ENCODE measurements around the gene SLC28A3. TPM values are rescaled to one million over a fixed set of nuclear protein-coding genes. Genes with fewer than 3 reads are reported as not detected.
"Not testable (repeated sequence)": the region's sequence is repeated elsewhere in the genome, so short reads cannot be mapped to it uniquely, and the experiment has no call there.

SLC28A3 gene
- total RNA-seq, 2 experiments from 2014 or later, result 0.15 to 0.20 TPM

GRCh38 chr9:84371737-84372136, 31.2 kb upstream of the SLC28A3 start:
- Mint-ChIP-seq H3K4me1 (no peaks in the 10 kb centered on the region), H3K9me3 (no peaks in the 10 kb centered on the region), H3K27ac (no peak overlapping the region), H3K36me3 (ENCODE audit: low read depth) (no peaks in the 10 kb centered on the region), H3K4me3 (no peak overlapping the region), H3K27me3 (peaks cover 6% of the 10 kb centered on the region)
- no peak for DNase-seq
- POLR2A ChIA-PET, result no interaction called here
- CTCF ChIA-PET, result no interaction called here

GRCh38 chr9:84368601-84369000, 28.0 kb upstream of the SLC28A3 start:
- no peaks in the 10 kb centered on the region for H3K9me3 Mint-ChIP-seq
- CTCF ChIA-PET, result no interaction called here
- H3K4me1 Mint-ChIP-seq, result no peaks in the 10 kb centered on the region
- H3K27ac Mint-ChIP-seq, result no peak overlapping the region
- no peaks in the 10 kb centered on the region for H3K36me3 Mint-ChIP-seq (ENCODE audit: low read depth)
- H3K27me3 Mint-ChIP-seq, result peaks cover 11% of the 10 kb centered on the region
- POLR2A ChIA-PET, result no interaction called here
- DNase-seq, result no peak
- no peak overlapping the region for H3K4me3 Mint-ChIP-seq

DNA sequence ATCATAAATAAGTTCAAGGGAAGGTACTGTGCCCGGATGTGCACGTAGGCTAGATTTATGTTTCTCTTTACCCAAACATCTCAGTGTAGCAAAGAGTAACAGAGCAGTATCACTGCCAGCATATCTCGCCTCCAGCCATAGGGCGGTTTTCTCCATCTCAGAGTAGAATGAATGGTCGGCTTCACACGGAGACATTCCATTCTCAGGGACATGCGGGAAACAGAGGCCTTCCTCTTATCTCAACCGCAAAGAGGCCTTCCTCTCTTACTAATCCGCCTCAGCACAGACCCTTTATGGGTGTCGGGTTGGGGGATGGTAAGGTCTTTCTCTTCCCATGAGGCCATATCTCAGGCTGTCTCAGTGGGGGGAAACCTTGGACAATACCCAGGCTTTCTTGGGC, 27.2 kb upstream of the SLC28A3 start:
- DNase-seq; H3K4me3 Mint-ChIP-seq; H3K9me3 Mint-ChIP-seq; H3K27ac Mint-ChIP-seq; H3K36me3 Mint-ChIP-seq (ENCODE audit: low read depth); CTCF ChIA-PET; H3K4me1 Mint-ChIP-seq; POLR2A ChIA-PET: not testable (repeated sequence)
- H3K27me3 Mint-ChIP-seq, result peaks cover 11% of the 10 kb centered on the region

GRCh38 chr9:84366683-84367082, 26.1 kb upstream of the SLC28A3 start:
- ChIA-PET CTCF (no interaction called here), POLR2A (no interaction called here)
- H3K27me3 Mint-ChIP-seq, result peaks cover 12% of the 10 kb centered on the region
- no peaks in the 10 kb centered on the region for H3K36me3 Mint-ChIP-seq (ENCODE audit: low read depth)
- no peak overlapping the region for H3K4me3 Mint-ChIP-seq
- no peaks in the 10 kb centered on the region for H3K4me1 Mint-ChIP-seq
- no peaks in the 10 kb centered on the region for H3K9me3 Mint-ChIP-seq
- H3K27ac Mint-ChIP-seq, result no peak overlapping the region
- DNase-seq, result no peak

GRCh38 chr9:84364894-84365490, 24.4 kb upstream of the SLC28A3 start:
- CTCF ChIA-PET; H3K27ac Mint-ChIP-seq; H3K4me1 Mint-ChIP-seq; POLR2A ChIA-PET; H3K4me3 Mint-ChIP-seq; DNase-seq; H3K9me3 Mint-ChIP-seq; H3K36me3 Mint-ChIP-seq (ENCODE audit: low read depth): not testable (repeated sequence)
- H3K27me3 Mint-ChIP-seq, result peaks cover 11% of the 10 kb centered on the region

- no peak overlapping the region for H3K4me3 Mint-ChIP-seq
- H3K36me3 Mint-ChIP-seq (ENCODE audit: low read depth), result no peaks in the 10 kb centered on the region
- POLR2A ChIA-PET, result no interaction called here
- H3K27ac Mint-ChIP-seq, result no peak overlapping the region
- H3K27me3 Mint-ChIP-seq, result peaks cover 11% of the 10 kb centered on the region
- CTCF ChIA-PET, result no interaction called here
- no peaks in the 10 kb centered on the region for H3K9me3 Mint-ChIP-seq
- no peaks in the 10 kb centered on the region for H3K4me1 Mint-ChIP-seq
- DNase-seq, result no peak
Observed at GRCh38 chr9:84361645-84362044, 21.1 kb upstream of the SLC28A3 start.

- no peaks in the 10 kb centered on the region for H3K36me3 Mint-ChIP-seq (ENCODE audit: low read depth)
- no peak for DNase-seq
- peaks cover 2% of the 10 kb centered on the region for H3K27me3 Mint-ChIP-seq
- no peaks in the 10 kb centered on the region for H3K4me1 Mint-ChIP-seq
- no peak overlapping the region for H3K27ac Mint-ChIP-seq
- H3K9me3 Mint-ChIP-seq, result no peaks in the 10 kb centered on the region
- ChIA-PET CTCF (no interaction called here), POLR2A (no interaction called here)
- no peak overlapping the region for H3K4me3 Mint-ChIP-seq
Observed at GRCh38 chr9:84357275-84357674, 16.7 kb upstream of the SLC28A3 start.

DNA sequence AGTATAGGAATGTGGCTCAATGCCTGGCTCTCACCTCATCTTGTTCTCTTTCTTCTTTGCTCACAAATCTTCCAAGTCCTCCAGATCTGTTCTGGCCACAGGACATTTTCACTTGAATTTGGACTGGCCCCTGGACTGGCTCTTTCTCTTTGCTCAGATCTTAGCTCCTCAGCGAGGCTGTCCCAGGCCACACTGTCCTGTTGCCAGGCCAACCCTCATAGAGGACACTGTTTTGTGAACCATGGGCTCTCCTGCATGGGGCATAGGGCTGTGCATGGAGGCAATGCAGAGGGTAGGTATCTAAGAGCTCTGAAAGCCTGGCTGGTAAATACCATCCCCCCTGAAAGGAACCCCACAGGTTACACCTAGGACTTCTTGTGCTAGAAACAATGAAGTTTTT, 13.5 kb upstream of the SLC28A3 start:
- CTCF ChIA-PET, result no interaction called here
- no peaks in the 10 kb centered on the region for H3K9me3 Mint-ChIP-seq
- POLR2A ChIA-PET, result no interaction called here
- H3K4me3 Mint-ChIP-seq, result no peak overlapping the region
- no peak overlapping the region for H3K27ac Mint-ChIP-seq
- no peaks in the 10 kb centered on the region for H3K36me3 Mint-ChIP-seq (ENCODE audit: low read depth)
- DNase-seq, result no peak
- H3K27me3 Mint-ChIP-seq, result no peaks in the 10 kb centered on the region
- H3K4me1 Mint-ChIP-seq, result no peaks in the 10 kb centered on the region

- Mint-ChIP-seq H3K4me1 (no peaks in the 10 kb centered on the region), H3K4me3 (no peak overlapping the region), H3K27me3 (peaks cover 22% of the 10 kb centered on the region), H3K36me3 (ENCODE audit: low read depth) (no peaks in the 10 kb centered on the region), H3K27ac (no peak overlapping the region), H3K9me3 (no peaks in the 10 kb centered on the region)
- no peak for DNase-seq
- POLR2A ChIA-PET, result no interaction called here
- CTCF ChIA-PET, result no interaction called here
Observed at GRCh38 chr9:84349671-84350070, 9.1 kb upstream of the SLC28A3 start.

DNA sequence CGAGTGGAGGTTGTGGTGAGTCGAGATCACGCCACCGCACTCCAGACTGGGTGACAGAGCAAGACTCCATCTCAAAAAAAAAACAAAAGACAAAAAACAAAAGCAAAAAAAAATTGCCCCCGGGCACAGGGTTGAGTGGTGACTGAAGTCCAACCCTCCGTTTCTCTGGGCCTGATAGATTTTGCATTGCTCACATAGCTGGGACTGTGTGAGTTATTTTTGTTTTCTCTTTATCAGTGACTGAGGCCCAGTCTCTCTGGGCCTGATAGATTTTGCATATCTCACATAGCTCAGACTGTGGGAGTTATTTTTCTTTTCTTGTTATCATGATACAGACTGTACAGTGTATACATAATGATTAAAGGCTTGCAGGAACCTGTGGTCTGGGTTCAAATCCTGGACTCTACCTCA, 2.6 kb upstream of the SLC28A3 start:
- Mint-ChIP-seq H3K9me3 (no peaks in the 10 kb centered on the region), H3K27ac (no peak overlapping the region), H3K4me3 (no peak overlapping the region), H3K36me3 (ENCODE audit: low read depth) (no peaks in the 10 kb centered on the region), H3K4me1 (no peaks in the 10 kb centered on the region), H3K27me3 (peaks cover 23% of the 10 kb centered on the region)
- CTCF ChIA-PET, result no interaction called here
- no peak for DNase-seq
- POLR2A ChIA-PET, result no interaction called here

DNA sequence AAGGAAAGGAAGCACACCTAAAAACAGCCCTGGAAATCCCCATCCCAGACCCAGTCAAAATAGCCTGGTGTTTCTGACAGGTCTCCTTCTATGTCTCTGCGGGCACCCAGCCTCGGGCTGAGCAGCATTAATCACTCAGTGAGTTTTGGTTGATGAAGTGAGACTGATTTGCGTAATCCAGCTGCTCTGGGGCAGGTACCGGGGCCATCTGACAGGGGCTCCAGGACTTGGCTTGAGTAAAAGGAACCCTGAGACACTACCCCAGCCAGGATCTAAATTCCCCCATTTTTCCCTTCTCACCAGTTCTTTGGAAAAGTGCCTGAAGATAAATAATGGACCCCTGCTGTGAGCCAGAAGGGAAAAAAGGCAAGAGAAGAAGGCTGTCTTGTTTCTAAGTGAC, 596 bp downstream of the SLC28A3 start:
- H3K9me3 Mint-ChIP-seq, result no peaks in the 10 kb centered on the region
- H3K4me3 Mint-ChIP-seq, result no peak overlapping the region
- peaks cover 5% of the 10 kb centered on the region for H3K27me3 Mint-ChIP-seq
- CTCF ChIA-PET, result no interaction called here
- no peaks in the 10 kb centered on the region for H3K4me1 Mint-ChIP-seq
- H3K27ac Mint-ChIP-seq, result no peak overlapping the region
- no peaks in the 10 kb centered on the region for H3K36me3 Mint-ChIP-seq (ENCODE audit: low read depth)
- POLR2A ChIA-PET, result no interaction called here
- DNase-seq, result no peak

DNA sequence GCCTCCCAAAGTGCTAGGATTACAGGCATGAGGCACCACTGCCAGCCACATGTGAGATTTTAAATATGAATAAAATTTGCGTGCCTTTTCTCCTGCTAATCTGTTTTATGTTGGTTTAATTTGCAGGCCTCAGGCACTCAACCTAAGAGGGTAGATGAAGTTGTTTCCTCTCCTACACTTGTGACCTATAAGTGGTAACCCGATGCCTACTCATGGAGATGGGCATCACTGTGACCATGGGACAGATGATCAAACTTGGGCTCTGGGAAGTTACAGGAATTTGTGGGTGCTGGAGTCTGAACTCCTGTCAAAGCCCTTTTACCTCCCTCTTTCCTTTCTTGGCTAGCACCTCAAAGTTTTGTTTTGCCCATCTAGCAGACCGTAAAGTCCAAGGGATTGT, 1.1 kb downstream of the SLC28A3 start:
- no peak overlapping the region for H3K4me3 Mint-ChIP-seq
- no peaks in the 10 kb centered on the region for H3K36me3 Mint-ChIP-seq (ENCODE audit: low read depth)
- DNase-seq, result no peak
- peaks cover under 1% of the 10 kb centered on the region for H3K27me3 Mint-ChIP-seq
- H3K4me1 Mint-ChIP-seq, result no peaks in the 10 kb centered on the region
- CTCF ChIA-PET, result no interaction called here
- no peaks in the 10 kb centered on the region for H3K9me3 Mint-ChIP-seq
- POLR2A ChIA-PET, result no interaction called here
- H3K27ac Mint-ChIP-seq, result no peak overlapping the region

GRCh38 chr9:84338792-84339191, 1.8 kb downstream of the SLC28A3 start:
- DNase-seq, result no peak
- Mint-ChIP-seq H3K36me3 (ENCODE audit: low read depth) (no peaks in the 10 kb centered on the region), H3K4me1 (no peaks in the 10 kb centered on the region), H3K9me3 (no peaks in the 10 kb centered on the region), H3K27ac (no peak overlapping the region), H3K4me3 (no peak overlapping the region), H3K27me3 (no peaks in the 10 kb centered on the region)
- ChIA-PET POLR2A (no interaction called here), CTCF (no interaction called here)

- Mint-ChIP-seq H3K27ac (no peak overlapping the region), H3K27me3 (no peaks in the 10 kb centered on the region), H3K36me3 (ENCODE audit: low read depth) (no peaks in the 10 kb centered on the region), H3K4me1 (no peaks in the 10 kb centered on the region), H3K9me3 (no peaks in the 10 kb centered on the region), H3K4me3 (no peak overlapping the region)
- no peak for DNase-seq
- ChIA-PET CTCF (no interaction called here), POLR2A (no interaction called here)
Observed at GRCh38 chr9:84337252-84337651, 3.3 kb downstream of the SLC28A3 start.

All from activated CD4-positive, alpha-beta memory T cell treated with anti-CD3 and anti-CD28 coated beads, Interleukin-2, amount 10 ng/mL, durations not matched to agents 7 days and 5 days (primary cell).